HEK293 (cell line): ENCODE measurements around the gene CDK8.

ENCODE experiments used
- HOXD13 ChIP-seq: sonication (generic); formaldehyde crosslinking; IDR thresholded peaks from 2 replicates; pipeline ENCODE4 v1.8.0; 2022; ENCODE audit warnings: missing genetic modification reagents, borderline replicate concordance
- IKZF3 ChIP-seq: fragments of 450-650 bp; IDR thresholded peaks from 2 replicates; pipeline ENCODE4 v1.5.0; 2018; ENCODE audit warnings: missing biosample characterization, mild to moderate bottlenecking, missing genetic modification characterization, moderate library complexity
- PRDM1 ChIP-seq: fragments of 450-650 bp; formaldehyde crosslinking; IDR thresholded peaks from 2 replicates; pipeline ENCODE4; 2016; ENCODE audit warnings: missing biosample characterization, missing genetic modification characterization
- SCRT2 ChIP-seq: fragments of 450-650 bp; formaldehyde crosslinking; IDR thresholded peaks from 2 replicates; pipeline ENCODE4 v1.5.1; 2016; ENCODE audit warnings: missing biosample characterization, missing genetic modification characterization
- SETDB1 ChIP-seq: IDR thresholded peaks from one replicate; pipeline ENCODE4 v1.6.1; 2017; ENCODE audit warnings: mild to moderate bottlenecking, low read length, moderate library complexity, mixed read lengths; ENCODE audit not compliant: insufficient read length
- SP2 ChIP-seq: fragments of 450-650 bp; formaldehyde crosslinking; IDR thresholded peaks from 2 replicates; pipeline ENCODE4 v1.5.1; 2016; ENCODE audit warnings: missing biosample characterization, missing genetic modification characterization
- SP3 ChIP-seq: fragments of 450-650 bp; formaldehyde crosslinking; IDR thresholded peaks from 2 replicates; pipeline ENCODE4 v1.5.1; 2016; ENCODE audit warnings: missing biosample characterization, missing genetic modification characterization
- WT1 ChIP-seq: fragments of 450-650 bp; formaldehyde crosslinking; IDR thresholded peaks from 2 replicates; pipeline ENCODE4 v1.5.1; 2016; ENCODE audit warnings: missing biosample characterization, missing genetic modification characterization
- ZBTB17 ChIP-seq: fragments of 450-650 bp; formaldehyde crosslinking; IDR thresholded peaks from 2 replicates; pipeline ENCODE4 v1.5.1; 2016; ENCODE audit warnings: missing biosample characterization, missing genetic modification characterization
- ZFP69B ChIP-seq: fragments of 450-650 bp; formaldehyde crosslinking; IDR thresholded peaks from 2 replicates; pipeline ENCODE4 v1.5.1; 2016; ENCODE audit warnings: missing biosample characterization, missing genetic modification characterization
- ZNF10 ChIP-seq: fragments of 450-650 bp; formaldehyde crosslinking; IDR thresholded peaks from 2 replicates; pipeline ENCODE4 v1.5.1; 2017; ENCODE audit warnings: missing biosample characterization, missing genetic modification characterization
- ZNF121 ChIP-seq: fragments of 450-650 bp; formaldehyde crosslinking; IDR thresholded peaks from 2 replicates; pipeline ENCODE4 v1.5.1; 2016; ENCODE audit warnings: missing biosample characterization, missing genetic modification characterization
- ZNF133 ChIP-seq: fragments of 450-650 bp; formaldehyde crosslinking; IDR thresholded peaks from 2 replicates; pipeline ENCODE4 v1.5.1; 2016; ENCODE audit warnings: missing biosample characterization, missing genetic modification characterization
- ZNF16 ChIP-seq: fragments of 450-650 bp; formaldehyde crosslinking; IDR thresholded peaks from 2 replicates; pipeline ENCODE4 v1.5.1; 2016; ENCODE audit warnings: low read depth, missing biosample characterization, missing genetic modification characterization
- ZNF24 ChIP-seq: fragments of 450-650 bp; formaldehyde crosslinking; IDR thresholded peaks from 2 replicates; pipeline ENCODE4 v1.5.1; 2016; ENCODE audit warnings: missing biosample characterization, missing genetic modification characterization
- ZNF292 ChIP-seq: fragments of 450-650 bp; formaldehyde crosslinking; IDR thresholded peaks from 2 replicates; pipeline ENCODE4 v1.5.1; 2016; ENCODE audit warnings: low read depth, missing biosample characterization, missing genetic modification characterization, borderline replicate concordance
- ZNF426 ChIP-seq: fragments of 450-650 bp; formaldehyde crosslinking; IDR thresholded peaks from 2 replicates; pipeline ENCODE4 v1.5.1; 2017; ENCODE audit warnings: missing biosample characterization, missing genetic modification characterization, mild to moderate bottlenecking, inconsistent platforms, moderate library complexity
- ZNF48 ChIP-seq: fragments of 450-650 bp; formaldehyde crosslinking; IDR thresholded peaks from 2 replicates; pipeline ENCODE4 v1.5.1; 2016; ENCODE audit warnings: missing biosample characterization, missing genetic modification characterization
- ZNF555 ChIP-seq: fragments of 450-650 bp; formaldehyde crosslinking; conservative IDR thresholded peaks from 2 replicates; pipeline ENCODE4 v1.5.1; 2017; ENCODE audit warnings: missing biosample characterization, mild to moderate bottlenecking, missing genetic modification characterization, inconsistent platforms
- ZNF561 ChIP-seq: fragments of 450-650 bp; IDR thresholded peaks from 2 replicates; pipeline ENCODE4 v1.5.1; 2018; ENCODE audit warnings: missing biosample characterization, missing genetic modification characterization, borderline replicate concordance
- ZNF76 ChIP-seq: fragments of 450-650 bp; formaldehyde crosslinking; IDR thresholded peaks from 2 replicates; pipeline ENCODE4; 2016; ENCODE audit warnings: low read depth, missing biosample characterization, missing genetic modification characterization, borderline replicate concordance
- ZNF785 ChIP-seq: fragments of 450-650 bp; formaldehyde crosslinking; IDR thresholded peaks from 2 replicates; pipeline ENCODE4 v1.5.1; 2016; ENCODE audit warnings: missing biosample characterization, missing genetic modification characterization
- TF ChIP-seq, protein P1 (sequence below): fragments of 450-650 bp; formaldehyde crosslinking; IDR thresholded peaks from 2 replicates; pipeline ENCODE4 v1.5.1; 2016; ENCODE audit warnings: missing biosample characterization, missing genetic modification characterization
- TF ChIP-seq, protein P2 (sequence below): fragments of 450-650 bp; formaldehyde crosslinking; IDR thresholded peaks from 2 replicates; pipeline ENCODE4 v1.5.1; 2017; ENCODE audit warnings: missing biosample characterization, missing genetic modification characterization
- TF ChIP-seq, protein P3 (sequence below): fragments of 450-650 bp; formaldehyde crosslinking; IDR thresholded peaks from 2 replicates; pipeline ENCODE4 v1.5.1; 2017; ENCODE audit warnings: missing biosample characterization, missing genetic modification characterization
- TF ChIP-seq, protein P4 (sequence below): fragments of 450-650 bp; formaldehyde crosslinking; IDR thresholded peaks from 2 replicates; pipeline ENCODE4 v1.5.1; 2016; ENCODE audit warnings: missing biosample characterization, missing genetic modification characterization
- TF ChIP-seq, protein P5 (sequence below): fragments of 450-650 bp; formaldehyde crosslinking; IDR thresholded peaks from 2 replicates; pipeline ENCODE4 v1.5.1; 2016; ENCODE audit warnings: missing biosample characterization, missing genetic modification characterization, low read depth
- TF ChIP-seq, protein P6 (sequence below): fragments of 450-650 bp; formaldehyde crosslinking; IDR thresholded peaks from 2 replicates; pipeline ENCODE4 v1.5.1; 2016; ENCODE audit warnings: missing biosample characterization, missing genetic modification characterization
- TF ChIP-seq, protein P7 (sequence below): sonication (generic); formaldehyde crosslinking; IDR thresholded peaks from 2 replicates; pipeline ENCODE4 v1.8.1; 2022; ENCODE audit warnings: mild to moderate bottlenecking, moderate library complexity, missing genetic modification reagents

CDK8 gene

DNA sequence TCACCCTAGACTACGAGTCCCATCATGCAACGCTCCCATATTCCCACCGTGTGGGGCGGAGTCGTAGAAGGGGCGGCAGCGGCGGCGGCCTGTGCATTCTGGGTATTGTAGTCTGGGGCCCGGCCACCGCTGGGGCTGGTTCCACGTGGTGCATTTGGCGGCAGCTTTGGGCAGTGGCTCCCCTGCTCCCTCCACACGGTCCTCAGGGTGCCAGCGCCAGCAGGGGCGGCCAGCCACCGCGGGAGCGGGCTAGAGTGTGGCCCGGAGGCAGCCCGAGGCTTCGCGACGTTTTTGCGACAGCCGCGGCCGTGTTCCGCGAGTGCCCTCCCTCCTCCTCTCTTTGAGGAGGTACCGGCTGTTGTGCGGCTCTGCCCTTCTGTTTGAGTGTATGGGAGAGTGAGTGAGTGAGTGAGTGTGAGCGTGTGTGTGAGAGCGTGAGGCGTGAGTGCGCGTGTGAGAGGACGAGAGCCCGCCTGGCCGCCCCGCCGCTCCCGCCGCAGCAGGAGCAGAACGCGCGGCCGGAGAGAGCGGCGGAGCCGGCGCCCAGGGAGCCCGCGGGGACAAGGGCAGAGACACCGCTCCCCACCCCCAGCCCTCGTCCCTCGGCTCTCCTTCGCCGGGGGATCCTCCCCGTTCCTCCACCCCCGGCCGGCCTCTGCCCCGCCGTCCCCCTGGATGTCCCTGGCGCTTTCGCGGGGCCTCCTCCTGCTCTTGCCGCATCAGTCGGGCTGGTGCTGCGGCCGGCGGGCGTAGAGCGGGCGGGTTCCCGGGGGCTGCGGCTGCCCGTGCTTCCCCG lies at the start of gene CDK8 (continued):
- TF ChIP-seq, protein P1, sequence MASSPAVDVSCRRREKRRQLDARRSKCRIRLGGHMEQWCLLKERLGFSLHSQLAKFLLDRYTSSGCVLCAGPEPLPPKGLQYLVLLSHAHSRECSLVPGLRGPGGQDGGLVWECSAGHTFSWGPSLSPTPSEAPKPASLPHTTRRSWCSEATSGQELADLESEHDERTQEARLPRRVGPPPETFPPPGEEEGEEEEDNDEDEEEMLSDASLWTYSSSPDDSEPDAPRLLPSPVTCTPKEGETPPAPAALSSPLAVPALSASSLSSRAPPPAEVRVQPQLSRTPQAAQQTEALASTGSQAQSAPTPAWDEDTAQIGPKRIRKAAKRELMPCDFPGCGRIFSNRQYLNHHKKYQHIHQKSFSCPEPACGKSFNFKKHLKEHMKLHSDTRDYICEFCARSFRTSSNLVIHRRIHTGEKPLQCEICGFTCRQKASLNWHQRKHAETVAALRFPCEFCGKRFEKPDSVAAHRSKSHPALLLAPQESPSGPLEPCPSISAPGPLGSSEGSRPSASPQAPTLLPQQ, result peak; percentile 58; the same call in 1 of the 2 replicates
- TF ChIP-seq SP2 (tag by site-specific recombination) (peak; percentile 77; the same call in 1 of the 2 replicates), ZBTB17 (tag by site-specific recombination) (peak; percentile 67), ZNF24 (tag by site-specific recombination) (peak; percentile 42; the same call in 1 of the 2 replicates), ZNF133 (no peak), ZNF10 (0 out of 2 replicates have a peak, but pooled peaks have one; percentile 8), SETDB1 (no peak), IKZF3 (no peak), WT1 (tag by site-specific recombination) (peak; percentile 25; the same call in 1 of the 2 replicates), HOXD13 (CRISPR knock-in tag) (no peak), SCRT2 (tag by site-specific recombination) (no peak), ZNF561 (peak; percentile 81; the same call in 1 of the 2 replicates), ZNF785 (tag by site-specific recombination) (0 out of 2 replicates have a peak, but pooled peaks have one; percentile 65), ZFP69B (tag by site-specific recombination) (peak; percentile 64; the same call in 1 of the 2 replicates), PRDM1 (peak; percentile 95), SP3 (tag by site-specific recombination) (peak; percentile 100), ZNF48 (no peak), ZNF292 (tag by site-specific recombination) (no peak), ZNF121 (tag by site-specific recombination) (no peak), ZNF16 (tag by site-specific recombination) (no peak), ZNF76 (tag by site-specific recombination) (peak; percentile 97), ZNF555 (tag by site-specific recombination) (no peak), ZNF426 (tag by site-specific recombination) (no peak)
- TF ChIP-seq, protein P2, sequence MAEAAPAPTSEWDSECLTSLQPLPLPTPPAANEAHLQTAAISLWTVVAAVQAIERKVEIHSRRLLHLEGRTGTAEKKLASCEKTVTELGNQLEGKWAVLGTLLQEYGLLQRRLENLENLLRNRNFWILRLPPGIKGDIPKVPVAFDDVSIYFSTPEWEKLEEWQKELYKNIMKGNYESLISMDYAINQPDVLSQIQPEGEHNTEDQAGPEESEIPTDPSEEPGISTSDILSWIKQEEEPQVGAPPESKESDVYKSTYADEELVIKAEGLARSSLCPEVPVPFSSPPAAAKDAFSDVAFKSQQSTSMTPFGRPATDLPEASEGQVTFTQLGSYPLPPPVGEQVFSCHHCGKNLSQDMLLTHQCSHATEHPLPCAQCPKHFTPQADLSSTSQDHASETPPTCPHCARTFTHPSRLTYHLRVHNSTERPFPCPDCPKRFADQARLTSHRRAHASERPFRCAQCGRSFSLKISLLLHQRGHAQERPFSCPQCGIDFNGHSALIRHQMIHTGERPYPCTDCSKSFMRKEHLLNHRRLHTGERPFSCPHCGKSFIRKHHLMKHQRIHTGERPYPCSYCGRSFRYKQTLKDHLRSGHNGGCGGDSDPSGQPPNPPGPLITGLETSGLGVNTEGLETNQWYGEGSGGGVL (tag by site-specific recombination), result peak; percentile 78
- TF ChIP-seq, protein P3, sequence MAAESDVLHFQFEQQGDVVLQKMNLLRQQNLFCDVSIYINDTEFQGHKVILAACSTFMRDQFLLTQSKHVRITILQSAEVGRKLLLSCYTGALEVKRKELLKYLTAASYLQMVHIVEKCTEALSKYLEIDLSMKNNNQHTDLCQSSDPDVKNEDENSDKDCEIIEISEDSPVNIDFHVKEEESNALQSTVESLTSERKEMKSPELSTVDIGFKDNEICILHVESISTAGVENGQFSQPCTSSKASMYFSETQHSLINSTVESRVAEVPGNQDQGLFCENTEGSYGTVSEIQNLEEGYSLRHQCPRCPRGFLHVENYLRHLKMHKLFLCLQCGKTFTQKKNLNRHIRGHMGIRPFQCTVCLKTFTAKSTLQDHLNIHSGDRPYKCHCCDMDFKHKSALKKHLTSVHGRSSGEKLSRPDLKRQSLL, result peak; percentile 6; the same call in 1 of the 2 replicates
- TF ChIP-seq, protein P4, sequence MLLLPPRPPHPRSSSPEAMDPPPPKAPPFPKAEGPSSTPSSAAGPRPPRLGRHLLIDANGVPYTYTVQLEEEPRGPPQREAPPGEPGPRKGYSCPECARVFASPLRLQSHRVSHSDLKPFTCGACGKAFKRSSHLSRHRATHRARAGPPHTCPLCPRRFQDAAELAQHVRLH (tag by site-specific recombination), result no peak
- TF ChIP-seq, protein P5, sequence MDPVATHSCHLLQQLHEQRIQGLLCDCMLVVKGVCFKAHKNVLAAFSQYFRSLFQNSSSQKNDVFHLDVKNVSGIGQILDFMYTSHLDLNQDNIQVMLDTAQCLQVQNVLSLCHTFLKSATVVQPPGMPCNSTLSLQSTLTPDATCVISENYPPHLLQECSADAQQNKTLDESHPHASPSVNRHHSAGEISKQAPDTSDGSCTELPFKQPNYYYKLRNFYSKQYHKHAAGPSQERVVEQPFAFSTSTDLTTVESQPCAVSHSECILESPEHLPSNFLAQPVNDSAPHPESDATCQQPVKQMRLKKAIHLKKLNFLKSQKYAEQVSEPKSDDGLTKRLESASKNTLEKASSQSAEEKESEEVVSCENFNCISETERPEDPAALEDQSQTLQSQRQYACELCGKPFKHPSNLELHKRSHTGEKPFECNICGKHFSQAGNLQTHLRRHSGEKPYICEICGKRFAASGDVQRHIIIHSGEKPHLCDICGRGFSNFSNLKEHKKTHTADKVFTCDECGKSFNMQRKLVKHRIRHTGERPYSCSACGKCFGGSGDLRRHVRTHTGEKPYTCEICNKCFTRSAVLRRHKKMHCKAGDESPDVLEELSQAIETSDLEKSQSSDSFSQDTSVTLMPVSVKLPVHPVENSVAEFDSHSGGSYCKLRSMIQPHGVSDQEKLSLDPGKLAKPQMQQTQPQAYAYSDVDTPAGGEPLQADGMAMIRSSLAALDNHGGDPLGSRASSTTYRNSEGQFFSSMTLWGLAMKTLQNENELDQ (tag by site-specific recombination), result no peak
- TF ChIP-seq, protein P6, sequence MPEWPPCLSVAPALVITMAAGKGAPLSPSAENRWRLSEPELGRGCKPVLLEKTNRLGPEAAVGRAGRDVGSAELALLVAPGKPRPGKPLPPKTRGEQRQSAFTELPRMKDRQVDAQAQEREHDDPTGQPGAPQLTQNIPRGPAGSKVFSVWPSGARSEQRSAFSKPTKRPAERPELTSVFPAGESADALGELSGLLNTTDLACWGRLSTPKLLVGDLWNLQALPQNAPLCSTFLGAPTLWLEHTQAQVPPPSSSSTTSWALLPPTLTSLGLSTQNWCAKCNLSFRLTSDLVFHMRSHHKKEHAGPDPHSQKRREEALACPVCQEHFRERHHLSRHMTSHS, result no peak
- TF ChIP-seq, protein P7, sequence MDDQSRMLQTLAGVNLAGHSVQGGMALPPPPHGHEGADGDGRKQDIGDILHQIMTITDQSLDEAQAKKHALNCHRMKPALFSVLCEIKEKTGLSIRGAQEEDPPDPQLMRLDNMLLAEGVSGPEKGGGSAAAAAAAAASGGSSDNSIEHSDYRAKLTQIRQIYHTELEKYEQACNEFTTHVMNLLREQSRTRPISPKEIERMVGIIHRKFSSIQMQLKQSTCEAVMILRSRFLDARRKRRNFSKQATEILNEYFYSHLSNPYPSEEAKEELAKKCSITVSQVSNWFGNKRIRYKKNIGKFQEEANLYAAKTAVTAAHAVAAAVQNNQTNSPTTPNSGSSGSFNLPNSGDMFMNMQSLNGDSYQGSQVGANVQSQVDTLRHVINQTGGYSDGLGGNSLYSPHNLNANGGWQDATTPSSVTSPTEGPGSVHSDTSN (CRISPR knock-in tag), result no peak
